A673 (cell line): ENCODE results near the gene BSN. TPM values are rescaled to one million over a fixed set of nuclear protein-coding genes. Genes with fewer than 3 reads are reported as not detected.

Experiments used
- BruUV-seq: library from RNA; stranded (reverse); fragments of 400-500 nt; replicated peaks from 2 replicates; lab custom pipeline; 2021; lab: Mats Ljungman, UMichigan
- CTCF ChIA-PET: fragments of 300-600 bp; sonication (Branson Sonifier 250); formaldehyde crosslinking; loops from one replicate; lab custom pipeline; 2022; ENCODE audit warnings: antibody characterized with exemption; lab: Charles Lee
- POLR2A ChIA-PET: fragments of 300-600 bp; sonication (Branson Sonifier 250); formaldehyde crosslinking; loops from one replicate; lab custom pipeline; 2022; ENCODE audit warnings: antibody characterized with exemption; ENCODE audit not compliant: low non-redundant PET; lab: Charles Lee
- DNase-seq: peaks from one replicate; pipeline ENCODE4 v3.0.0-alpha.2; 2015; ENCODE audit warnings: low spot score
- H3K27ac ChIP-seq: fragments of 200-600 bp; sonication (generic); 2 replicates; pipeline ENCODE4 v1.5.1; 2016; ENCODE audit warnings: mixed run types, low read depth, mild to moderate bottlenecking, mixed read lengths, antibody characterized with exemption, low read length; ENCODE audit not compliant: poor library complexity, severe bottlenecking
- H3K27me3 ChIP-seq: fragments of 200-600 bp; sonication (generic); replicated peaks from 2 replicates; pipeline ENCODE4 v1.6.1; 2017; ENCODE audit warnings: mixed run types, low read depth, mild to moderate bottlenecking, mixed read lengths, antibody characterized with exemption, low read length; ENCODE audit not compliant: insufficient read depth, poor library complexity
- H3K36me3 ChIP-seq: fragments of 200-600 bp; sonication (generic); 2 replicates; pipeline ENCODE4 v1.6.1; 2016; ENCODE audit warnings: mixed run types, mild to moderate bottlenecking, mixed read lengths, antibody characterized with exemption, low read length; ENCODE audit not compliant: insufficient read depth, poor library complexity, severe bottlenecking
- H3K4me1 ChIP-seq: fragments of 200-600 bp; sonication (generic); 2 replicates; pipeline ENCODE4 v1.6.1; 2017; ENCODE audit warnings: mixed run types, mild to moderate bottlenecking, mixed read lengths, antibody characterized with exemption, low read length; ENCODE audit not compliant: insufficient read depth, poor library complexity, severe bottlenecking
- H3K4me3 ChIP-seq: fragments of 200-600 bp; sonication (generic); 2 replicates; pipeline ENCODE4 v1.5.1; 2016; ENCODE audit warnings: low read depth, mixed run types, mild to moderate bottlenecking, mixed read lengths, low read length; ENCODE audit not compliant: poor library complexity, severe bottlenecking
- H3K9me3 ChIP-seq: fragments of 200-600 bp; sonication (generic); 2 replicates; pipeline ENCODE4 v1.6.1; 2016; ENCODE audit warnings: mixed run types, low read depth, mild to moderate bottlenecking, mixed read lengths, antibody characterized with exemption, low read length; ENCODE audit not compliant: poor library complexity, severe bottlenecking
- CTCF ChIP-seq: fragments of 300-800, 200-600 bp; sonication (generic); conservative IDR thresholded peaks from 2 replicates; pipeline ENCODE4 v1.5.1; 2017; ENCODE audit warnings: low read depth, mild to moderate bottlenecking, antibody characterized with exemption, low read length, moderate library complexity, mixed read lengths
- EZH2 ChIP-seq: fragments of 200-600 bp; sonication (generic); IDR thresholded peaks from 2 replicates; pipeline ENCODE4 v1.6.1; 2017; ENCODE audit warnings: borderline replicate concordance, low read depth, mild to moderate bottlenecking, mixed read lengths, antibody characterized with exemption, low read length; ENCODE audit not compliant: poor library complexity, severe bottlenecking
- intact Hi-C: fragments of 100-400 bp; cut with micrococcal nuclease; formaldehyde crosslinking; loops from one replicate; pipeline ENCODE4 v1.10.0; 2022; ENCODE audit not compliant: unreplicated experiment
- total RNA-seq: library from RNA; stranded (reverse); gene quantifications from 2 replicates; pipeline ENCODE4 v1.2.3, GENCODE V29; 2021

The BSN gene
- total RNA-seq, 1 experiment from 2014 or later = 1.4 TPM

- Histone ChIP-seq H3K4me1 (no peaks in the 10 kb centered on the region), H3K4me3 (no peak overlapping the region), H3K36me3 (no peaks in the 10 kb centered on the region), H3K27ac (no peak overlapping the region), H3K27me3 (no peaks in the 10 kb centered on the region), H3K9me3 (no peaks in the 10 kb centered on the region)
- no TSS peak for BruUV-seq
- POLR2A ChIA-PET = no interaction called here
- no peak for TF ChIP-seq EZH2
- DNase-seq = no peak
- intact Hi-C loops = no loop called here
- CTCF ChIA-PET = no interaction called here
Measured at GRCh38 chr3:49653621-49654020, 99.3 kb downstream of the BSN start.

- Histone ChIP-seq H3K9me3 (no peaks in the 10 kb centered on the region), H3K27ac (no peak overlapping the region), H3K27me3 (no peaks in the 10 kb centered on the region), H3K4me1 (no peaks in the 10 kb centered on the region), H3K4me3 (no peak overlapping the region), H3K36me3 (no peaks in the 10 kb centered on the region)
- intact Hi-C loops = no loop called here
- DNase-seq = no peak
- POLR2A ChIA-PET = no interaction called here
- CTCF ChIA-PET = no interaction called here
- TF ChIP-seq EZH2 = no peak
- no peak for TF ChIP-seq CTCF
- no TSS peak for BruUV-seq
Measured at GRCh38 chr3:49654176-49654825, 100.0 kb downstream of the BSN start.

GRCh38 chr3:49654955-49655556 is 100.8 kb downstream of the BSN start:
- H3K27me3 ChIP-seq = no peaks in the 10 kb centered on the region
- H3K27ac ChIP-seq = no peak overlapping the region
- no peaks in the 10 kb centered on the region for H3K9me3 ChIP-seq
- BruUV-seq = no TSS peak
- intact Hi-C loops = no loop called here
- no peak overlapping the region for H3K4me3 ChIP-seq
- ChIA-PET CTCF (no interaction called here), POLR2A (no interaction called here)
- no peaks in the 10 kb centered on the region for H3K36me3 ChIP-seq
- H3K4me1 ChIP-seq = no peaks in the 10 kb centered on the region
- TF ChIP-seq EZH2 (no peak), CTCF (no peak)
- no peak for DNase-seq
